ENCODE data around the gene KCTD15.

GRCh38 chr19:33780746-33781145 is 15.9 kb upstream of the KCTD15 start:
- TF ChIP-seq CTCF (IDR thresholded peaks at IDR 0.05; ENCODE audit: insufficient read depth, low read length, poor library complexity, severe bottlenecking) (no peak), EZH2phosphoT487 (conservative IDR thresholded peaks at IDR 0.05; ENCODE audit: low read length) (no peak)
